Natural killer cell (primary cell): ENCODE measurements around the gene NUCB2. TPM values are rescaled to one million over a fixed set of nuclear protein-coding genes. Genes with fewer than 3 reads are reported as not detected.

Source experiments
- ATAC-seq, 3 donors: fragments of 150-1000 bp in 2 of 3; fragments of 200-7000 bp in 1 of 3; cut with Tn5 transposase; 1 replicate in 1 of 3; 2 replicates in 2 of 3; pipeline ENCODE4 v1.10.0; 2021; ENCODE audit warnings: mild to moderate bottlenecking in 2 of 3, moderate library complexity in 2 of 3
- DNase-seq, 2 donors: peaks; one replicate each; pipeline versions ENCODE4 v3.0.0 to v3.0.0-alpha.2; 2013 to 2021; ENCODE audit warnings: mixed read lengths in 1 of 2
- H3K27ac ChIP-seq: one replicate; pipeline ENCODE4 v1.5.1; 2013; ENCODE audit warnings: mild to moderate bottlenecking, low read length
- H3K27me3 ChIP-seq: one replicate; pipeline ENCODE4 v1.6.1; 2013; ENCODE audit warnings: low read length; ENCODE audit not compliant: control insufficient read depth, insufficient read depth
- H3K36me3 ChIP-seq: one replicate; pipeline ENCODE4 v1.6.1; 2013; ENCODE audit warnings: low read length; ENCODE audit not compliant: control insufficient read depth, insufficient read depth
- H3K4me1 ChIP-seq: one replicate; pipeline ENCODE4 v1.6.1; 2013; ENCODE audit warnings: low read length; ENCODE audit not compliant: control insufficient read depth, insufficient read depth
- H3K4me3 ChIP-seq: one replicate; pipeline ENCODE4 v1.5.1; 2013; ENCODE audit warnings: low read length
- H3K9me3 ChIP-seq: one replicate; pipeline ENCODE4 v1.6.1; 2013; ENCODE audit warnings: low read length; ENCODE audit not compliant: control insufficient read depth, insufficient read depth
- H3K27ac Mint-ChIP-seq, 2 donors: one replicate each; pipeline ENCODE4 v1.8.0; 2022; ENCODE audit warnings: mild to moderate bottlenecking in 2 of 2, mixed read lengths in 2 of 2, moderate library complexity in 1 of 2
- H3K27me3 Mint-ChIP-seq, 2 donors: one replicate each; pipeline ENCODE4 v1.8.0; 2022; ENCODE audit warnings: low read depth in 2 of 2, mixed read lengths in 2 of 2
- H3K36me3 Mint-ChIP-seq: one replicate; pipeline ENCODE4 v1.8.0; 2022; ENCODE audit warnings: mixed read lengths
- H3K4me1 Mint-ChIP-seq, 2 donors: one replicate each; pipeline ENCODE4 v1.8.0; 2022; ENCODE audit warnings: mixed read lengths in 2 of 2
- H3K4me3 Mint-ChIP-seq: one replicate; pipeline ENCODE4 v1.8.0; 2022; ENCODE audit warnings: mild to moderate bottlenecking, moderate library complexity, mixed read lengths
- H3K9me3 Mint-ChIP-seq, 2 donors: one replicate each; pipeline ENCODE4 v1.8.0; 2022; ENCODE audit warnings: mixed read lengths in 2 of 2
- CTCF ChIP-seq: fragments of 200-600 bp; IDR thresholded peaks from one replicate; pipeline ENCODE4 v1.8.0; 2022; ENCODE audit warnings: antibody characterized with exemption
- WGBS: methylation state at CpG from one replicate; pipeline ENCODE4 v1.1.7; 2013; ENCODE audit warnings: missing lambda C conversion rate; ENCODE audit not compliant: insufficient coverage; 5-methylcytosine and 5-hydroxymethylcytosine counted together
- intact Hi-C: fragments of 100-400 bp; cut with micrococcal nuclease; formaldehyde crosslinking; loops from one replicate; pipeline ENCODE4 v1.14.2; 2022
- total RNA-seq, 4 donors: library from RNA; stranded (reverse); fragments of 120-200 nt in 1 of 4; gene quantifications; one replicate each; pipeline versions ENCODE4 v1.2.3 to v1.2.4, GENCODE V29; 2013 to 2022

Gene NUCB2
- total RNA-seq, 3 donors from 2014 or later (not counting 1 experiment from before 2014, with no cell fraction given) = 70.7 to 101 (median 81.4) TPM

GRCh38 chr11:17381156-17381555, 104.6 kb downstream of the NUCB2 start:
- DNase-seq (no peak), ATAC-seq (no peak)
- Histone ChIP-seq H3K4me3 (no peak overlapping the region), H3K27me3 (no peaks in the 10 kb centered on the region), H3K4me1 (no peaks in the 10 kb centered on the region), H3K27ac (no peak overlapping the region), H3K9me3 (no peaks in the 10 kb centered on the region), H3K36me3 (no peaks in the 10 kb centered on the region)
- Mint-ChIP-seq H3K27me3 (no peaks in the 10 kb centered on the region), H3K36me3 (no peaks in the 10 kb centered on the region), H3K4me1 (no peaks in the 10 kb centered on the region), H3K4me3 (no peak overlapping the region), H3K27ac (no peak overlapping the region), H3K9me3 (no peaks in the 10 kb centered on the region)
- no peak for TF ChIP-seq CTCF
- intact Hi-C loops = no loop called here
- 84% methylated on average over 3 of the region's 4 CpGs for WGBS

Other genes starting within 250 kb of the NUCB2 start
- gene RPS13, start 199.1 kb upstream of the NUCB2 start, total RNA-seq = 100 to 1,000 TPM; 579 to 685 (median 654) TPM
- 10 to 100 TPM; 68.2 to 82.3 (median 69.1) TPM for gene PIK3C2A, start 68.8 kb upstream of the NUCB2 start, total RNA-seq
- 10 to 100 TPM in 1 of 3 donors, 1 to 10 TPM in 2; 6.3 to 10.1 (median 9.7) TPM for gene NCR3LG1, start 75.1 kb downstream of the NUCB2 start, total RNA-seq
- gene KCNJ11, start 111.9 kb downstream of the NUCB2 start, total RNA-seq = under 1 TPM in 1 of 3 donors, not detected in 2; 1.00 TPM
- gene ABCC8, start 200.1 kb downstream of the NUCB2 start, total RNA-seq = not detected